ENCODE results near the gene KLHL11. TPM values are rescaled to one million over a fixed set of nuclear protein-coding genes. Genes with fewer than 3 reads are reported as not detected.

The KLHL11 gene
- total and polyA plus RNA-seq, 4 donors, result 0.68 to 12.6 (median 7.1) TPM

GRCh38 chr17:41837761-41838538 lies 27.3 kb downstream of the KLHL11 start, which contains the start of gene KLHL10:
KLHL10 (plus strand) TSS chr17:41837825; CDS start chr17:41837933, 108 bp downstream.
- H3K4me3 ChIP-seq (ENCODE audit: low read depth in 1 of 3, low read length in 3 of 3), result no peak within 1 kb of the TSS
- H3K27ac ChIP-seq (ENCODE audit: low read depth in 1 of 2, low read length in 2 of 2), result no peak within 1 kb of the TSS
- H3K36me3 ChIP-seq (ENCODE audit: control insufficient read depth in 4 of 4, insufficient read depth in 3 of 4, low read depth in 1 of 4, low read length in 3 of 4), result no peaks in the 10 kb centered on the region
- TF ChIP-seq RXRA (IDR thresholded peaks at IDR 0.05), result peak; percentile 68 to 73
- no peak for TF ChIP-seq SP1 (IDR thresholded peaks at IDR 0.05)
- no peak for TF ChIP-seq HNF4G (IDR thresholded peaks at IDR 0.05)
- no peak for TF ChIP-seq NR2F2 (IDR thresholded peaks at IDR 0.05)
- 90% methylated on average over 15 of the region's 15 CpGs for WGBS
- no peak for DNase-seq (ENCODE audit: low spot score)
- H3K27me3 ChIP-seq (ENCODE audit: control insufficient read depth in 4 of 4, insufficient read depth in 4 of 4, low read length in 3 of 4), result no peaks in the 10 kb centered on the region
- H3K9me3 ChIP-seq (ENCODE audit: control insufficient read depth in 4 of 4, low read length in 3 of 4), result no peaks in the 10 kb centered on the region
- no peak within 1 kb of the TSS for H3K9ac ChIP-seq (ENCODE audit: low read depth in 1 of 2, low read length in 2 of 2)
- peaks cover 1 to 9% (median 5%) of the 10 kb centered on the region in 4 donors for H3K4me1 ChIP-seq (ENCODE audit: control insufficient read depth in 4 of 4, insufficient read depth in 4 of 4, low read length in 3 of 4)

DNA sequence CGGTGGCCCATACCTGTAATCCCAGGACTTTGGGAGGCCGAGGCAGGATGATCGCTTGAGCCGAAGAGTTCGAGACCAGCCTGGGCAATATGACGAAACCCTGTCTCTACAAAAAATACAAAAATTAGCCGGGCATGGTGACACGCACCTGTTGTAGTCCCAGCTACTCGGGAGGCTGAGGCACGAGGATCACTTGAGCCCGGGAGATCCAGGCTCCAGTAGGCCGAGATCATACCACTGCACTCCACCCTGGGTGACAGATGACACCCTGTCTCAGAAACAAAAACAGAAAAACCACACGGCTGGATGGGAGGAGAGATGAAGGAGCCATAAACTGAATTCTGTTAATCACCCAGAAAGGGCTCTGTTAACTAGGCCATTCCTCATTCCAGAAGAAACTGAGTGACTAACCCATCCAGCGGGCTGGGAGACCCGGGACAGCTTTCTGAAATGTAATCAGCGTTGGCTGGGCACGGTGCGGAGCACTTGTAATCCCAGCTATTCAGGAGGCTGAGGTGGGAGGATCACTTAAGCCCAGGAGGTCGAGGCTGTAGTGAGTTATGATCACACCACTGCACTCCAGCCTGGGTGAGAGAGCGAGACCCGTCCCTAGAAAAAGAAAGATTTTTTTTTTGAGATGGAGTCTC lies 28.6 kb downstream of the KLHL11 start:
- Histone ChIP-seq H3K9ac (ENCODE audit: low read depth in 1 of 2, low read length in 2 of 2) (no peak overlapping the region), H3K36me3 (ENCODE audit: control insufficient read depth in 4 of 4, insufficient read depth in 3 of 4, low read depth in 1 of 4, low read length in 3 of 4) (peaks cover 2 to 5% (median 3%) of the 10 kb centered on the region in 4 donors), H3K4me3 (ENCODE audit: low read depth in 1 of 3, low read length in 3 of 3) (peak overlapping the region; percentile 59 to 81 (median 79)), H3K9me3 (ENCODE audit: control insufficient read depth in 4 of 4, low read length in 3 of 4) (no peaks in the 10 kb centered on the region), H3K4me1 (ENCODE audit: control insufficient read depth in 4 of 4, insufficient read depth in 4 of 4, low read length in 3 of 4) (peaks cover 1 to 9% (median 5%) of the 10 kb centered on the region in 4 donors), H3K27ac (ENCODE audit: low read depth in 1 of 2, low read length in 2 of 2) (no peak overlapping the region), H3K27me3 (ENCODE audit: control insufficient read depth in 4 of 4, insufficient read depth in 4 of 4, low read length in 3 of 4) (no peaks in the 10 kb centered on the region)
- no peak for DNase-seq (ENCODE audit: low spot score)
- WGBS, result 64% methylated on average over 21 of the region's 21 CpGs
- TF ChIP-seq TAF1 (conservative IDR thresholded peaks at IDR 0.05) (no peak), SP1 (IDR thresholded peaks at IDR 0.05) (no peak), RAD21 (IDR thresholded peaks at IDR 0.05) (no peak), FOXA2 (IDR thresholded peaks at IDR 0.05) (no peak), HNF4A (conservative IDR thresholded peaks at IDR 0.05) (no peak), RXRA (IDR thresholded peaks at IDR 0.05) (no peak), ZBTB33 (IDR thresholded peaks at IDR 0.05) (no peak), EGR1 (IDR thresholded peaks at IDR 0.05; ENCODE audit: low read depth in 2 of 2) (no peak), NR2F2 (IDR thresholded peaks at IDR 0.05) (no peak), YY1 (IDR thresholded peaks at IDR 0.05) (no peak), HNF4G (IDR thresholded peaks at IDR 0.05) (no peak), JUND (IDR thresholded peaks at IDR 0.05) (no peak)
- TF ChIP-seq, protein P1, sequence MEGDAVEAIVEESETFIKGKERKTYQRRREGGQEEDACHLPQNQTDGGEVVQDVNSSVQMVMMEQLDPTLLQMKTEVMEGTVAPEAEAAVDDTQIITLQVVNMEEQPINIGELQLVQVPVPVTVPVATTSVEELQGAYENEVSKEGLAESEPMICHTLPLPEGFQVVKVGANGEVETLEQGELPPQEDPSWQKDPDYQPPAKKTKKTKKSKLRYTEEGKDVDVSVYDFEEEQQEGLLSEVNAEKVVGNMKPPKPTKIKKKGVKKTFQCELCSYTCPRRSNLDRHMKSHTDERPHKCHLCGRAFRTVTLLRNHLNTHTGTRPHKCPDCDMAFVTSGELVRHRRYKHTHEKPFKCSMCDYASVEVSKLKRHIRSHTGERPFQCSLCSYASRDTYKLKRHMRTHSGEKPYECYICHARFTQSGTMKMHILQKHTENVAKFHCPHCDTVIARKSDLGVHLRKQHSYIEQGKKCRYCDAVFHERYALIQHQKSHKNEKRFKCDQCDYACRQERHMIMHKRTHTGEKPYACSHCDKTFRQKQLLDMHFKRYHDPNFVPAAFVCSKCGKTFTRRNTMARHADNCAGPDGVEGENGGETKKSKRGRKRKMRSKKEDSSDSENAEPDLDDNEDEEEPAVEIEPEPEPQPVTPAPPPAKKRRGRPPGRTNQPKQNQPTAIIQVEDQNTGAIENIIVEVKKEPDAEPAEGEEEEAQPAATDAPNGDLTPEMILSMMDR (IDR thresholded peaks at IDR 0.05; ENCODE audit: low read depth, low read length, missing input control), result no peak
- TF ChIP-seq, protein P2, sequence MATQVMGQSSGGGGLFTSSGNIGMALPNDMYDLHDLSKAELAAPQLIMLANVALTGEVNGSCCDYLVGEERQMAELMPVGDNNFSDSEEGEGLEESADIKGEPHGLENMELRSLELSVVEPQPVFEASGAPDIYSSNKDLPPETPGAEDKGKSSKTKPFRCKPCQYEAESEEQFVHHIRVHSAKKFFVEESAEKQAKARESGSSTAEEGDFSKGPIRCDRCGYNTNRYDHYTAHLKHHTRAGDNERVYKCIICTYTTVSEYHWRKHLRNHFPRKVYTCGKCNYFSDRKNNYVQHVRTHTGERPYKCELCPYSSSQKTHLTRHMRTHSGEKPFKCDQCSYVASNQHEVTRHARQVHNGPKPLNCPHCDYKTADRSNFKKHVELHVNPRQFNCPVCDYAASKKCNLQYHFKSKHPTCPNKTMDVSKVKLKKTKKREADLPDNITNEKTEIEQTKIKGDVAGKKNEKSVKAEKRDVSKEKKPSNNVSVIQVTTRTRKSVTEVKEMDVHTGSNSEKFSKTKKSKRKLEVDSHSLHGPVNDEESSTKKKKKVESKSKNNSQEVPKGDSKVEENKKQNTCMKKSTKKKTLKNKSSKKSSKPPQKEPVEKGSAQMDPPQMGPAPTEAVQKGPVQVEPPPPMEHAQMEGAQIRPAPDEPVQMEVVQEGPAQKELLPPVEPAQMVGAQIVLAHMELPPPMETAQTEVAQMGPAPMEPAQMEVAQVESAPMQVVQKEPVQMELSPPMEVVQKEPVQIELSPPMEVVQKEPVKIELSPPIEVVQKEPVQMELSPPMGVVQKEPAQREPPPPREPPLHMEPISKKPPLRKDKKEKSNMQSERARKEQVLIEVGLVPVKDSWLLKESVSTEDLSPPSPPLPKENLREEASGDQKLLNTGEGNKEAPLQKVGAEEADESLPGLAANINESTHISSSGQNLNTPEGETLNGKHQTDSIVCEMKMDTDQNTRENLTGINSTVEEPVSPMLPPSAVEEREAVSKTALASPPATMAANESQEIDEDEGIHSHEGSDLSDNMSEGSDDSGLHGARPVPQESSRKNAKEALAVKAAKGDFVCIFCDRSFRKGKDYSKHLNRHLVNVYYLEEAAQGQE (IDR thresholded peaks at IDR 0.05), result no peak

Measured in liver (tissue), 9 donors.